Stimulated activated CD8-positive, alpha-beta memory T cell treated with anti-CD3 and anti-CD28 coated beads, Interleukin-4, amount 100 ng/mL, for 24 hours (primary cell): ENCODE data around the gene KERA.

Source experiments
- DNase-seq: peaks from one replicate; pipeline ENCODE4 v3.0.0-alpha.2; 2020; ENCODE audit warnings: low read depth

Gene KERA

GRCh38 chr12:91073426-91073825, 15.6 kb upstream of the KERA start:
- no peak for DNase-seq

DNA sequence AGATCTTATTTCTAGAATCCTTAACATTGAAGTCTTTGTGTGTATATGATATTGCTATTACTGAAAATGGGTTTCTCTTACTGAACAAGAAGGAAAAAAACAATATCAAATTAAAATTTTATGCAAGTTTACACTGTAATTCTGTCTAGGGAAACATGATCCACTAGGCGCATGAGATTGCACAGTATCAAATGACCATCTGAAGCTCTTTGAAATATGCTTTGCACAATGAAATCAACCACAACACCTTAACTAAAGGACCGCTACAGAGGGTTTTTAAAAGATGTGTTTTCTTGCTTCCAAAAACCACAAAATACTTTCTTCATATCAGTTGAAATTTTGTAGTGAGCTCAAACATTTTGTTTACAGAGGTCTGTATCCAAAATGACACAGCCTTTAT, 15.1 kb upstream of the KERA start:
- DNase-seq, result no peak

- DNase-seq, result no peak
Observed at GRCh38 chr12:91070936-91071335, 13.1 kb upstream of the KERA start.

- no peak for DNase-seq
Observed at GRCh38 chr12:91065396-91065795, 7.6 kb upstream of the KERA start.

DNA sequence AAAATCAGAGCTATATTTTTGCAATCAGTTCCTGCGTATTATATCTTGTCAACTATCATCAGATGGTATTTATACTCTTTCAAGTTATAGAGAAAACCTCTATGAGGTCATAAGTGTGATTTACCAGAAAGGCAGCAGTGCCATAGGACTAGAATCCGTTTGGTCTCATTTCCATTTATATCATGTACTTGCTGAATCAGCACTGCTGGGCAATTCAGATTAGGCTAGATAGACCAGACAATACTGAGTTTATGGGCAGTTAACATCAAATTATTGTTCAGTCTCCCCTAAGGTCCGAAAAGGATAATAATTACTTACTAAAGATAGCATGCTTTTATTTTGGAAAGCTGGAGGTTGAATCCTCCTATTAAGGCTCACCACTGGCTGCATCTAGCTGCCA, 6.8 kb upstream of the KERA start:
- DNase-seq, result no peak

GRCh38 chr12:91061091-91061490, 3.3 kb upstream of the KERA start:
- DNase-seq, result no peak

DNA sequence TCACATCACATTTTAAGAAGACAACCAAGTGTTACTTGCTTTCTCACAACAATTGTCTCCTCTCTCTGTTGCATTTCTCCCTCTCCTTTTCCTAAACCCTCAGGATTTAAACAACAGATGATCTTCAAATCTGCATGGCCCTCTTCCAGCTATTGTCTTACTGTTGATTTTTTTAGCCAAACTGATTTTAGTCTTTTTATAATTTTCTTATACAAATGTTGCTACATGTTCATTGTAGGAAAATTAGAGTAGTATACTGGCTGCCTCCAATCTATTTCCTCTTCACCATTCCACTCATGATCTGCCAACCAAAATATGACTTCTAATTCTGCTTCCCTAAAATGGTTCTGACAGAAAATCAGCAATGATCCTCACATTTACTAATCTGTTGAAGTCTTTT, 1.4 kb upstream of the KERA start:
- no peak for DNase-seq

- no peak for DNase-seq
Observed at GRCh38 chr12:91058786-91059185, 962 bp upstream of the KERA start.

DNA sequence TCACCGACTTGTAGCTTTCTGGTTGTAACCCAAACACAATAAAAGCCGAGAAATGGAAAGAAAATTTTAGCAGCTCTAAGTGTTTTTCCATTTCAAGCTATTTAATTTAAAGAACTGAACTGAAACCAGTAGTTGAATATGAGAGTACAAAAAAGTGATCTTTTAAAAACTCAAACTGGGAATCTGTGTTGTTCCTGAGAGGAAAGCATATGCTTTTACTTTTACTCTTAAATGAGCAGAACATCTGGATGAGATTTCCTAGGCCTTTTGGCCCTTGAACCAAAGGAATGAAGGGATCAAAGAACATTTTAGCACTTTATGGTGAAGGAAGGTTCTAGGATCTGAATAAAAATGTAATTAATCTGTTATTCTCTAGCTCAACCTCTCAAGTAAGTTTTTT, 1.3 kb downstream of the KERA start:
- DNase-seq, result no peak

- no peak for DNase-seq
Observed at GRCh38 chr12:91055976-91056375, 1.8 kb downstream of the KERA start.

DNA sequence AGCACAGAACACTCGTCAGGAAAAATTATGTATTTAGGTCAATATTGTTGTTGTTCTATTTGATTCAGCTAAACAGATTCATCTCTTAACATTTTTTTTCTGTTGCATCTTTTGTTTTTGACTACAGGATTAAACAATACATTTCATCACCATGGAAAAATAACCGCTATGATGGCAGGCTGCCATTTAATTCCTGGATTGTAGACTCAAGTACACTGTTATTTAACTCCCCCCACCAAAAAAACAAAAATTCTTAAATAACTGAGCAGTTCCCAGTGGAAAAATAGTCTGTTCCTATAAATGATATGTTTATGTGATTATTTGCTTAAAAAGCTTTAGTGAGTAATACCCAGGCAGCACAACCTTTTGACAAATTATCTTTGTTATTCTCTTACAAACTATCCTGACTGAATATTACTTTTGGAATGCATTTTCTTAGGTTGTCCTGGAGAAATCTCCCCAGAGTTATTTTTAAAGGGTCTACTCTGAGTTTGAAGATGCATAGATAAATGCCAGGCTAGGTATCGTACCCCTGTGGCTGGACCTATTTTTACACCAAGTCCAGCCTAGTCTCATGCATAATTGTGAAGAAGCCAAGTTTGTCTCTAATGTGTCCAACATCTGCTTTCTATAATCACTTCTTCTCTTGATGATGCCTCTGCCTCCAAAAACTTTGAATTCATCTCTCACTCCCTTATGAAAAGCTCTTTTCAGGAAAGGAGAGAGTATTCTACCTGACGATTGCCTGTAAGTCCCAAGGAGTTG, 3.7 kb downstream of the KERA start:
- no peak for DNase-seq

DNA sequence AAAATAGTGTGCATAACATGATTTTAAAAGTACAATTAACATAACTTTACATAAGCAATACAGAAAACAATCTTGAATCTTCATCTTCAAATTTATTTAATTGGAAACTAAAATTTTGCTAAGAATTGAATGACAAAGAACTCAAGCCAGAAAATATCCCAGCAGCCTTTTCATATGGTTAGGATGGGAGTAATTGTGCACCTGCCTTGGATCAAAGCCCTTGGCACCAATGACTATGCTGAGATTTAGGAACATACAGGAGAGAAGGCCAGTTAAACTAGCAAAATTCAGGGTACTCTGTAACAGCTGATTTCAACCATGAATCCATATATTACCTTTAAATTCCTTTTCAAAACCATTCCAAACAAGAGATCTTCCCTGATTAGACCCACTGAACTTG, 5.8 kb downstream of the KERA start:
- DNase-seq, result no peak

DNA sequence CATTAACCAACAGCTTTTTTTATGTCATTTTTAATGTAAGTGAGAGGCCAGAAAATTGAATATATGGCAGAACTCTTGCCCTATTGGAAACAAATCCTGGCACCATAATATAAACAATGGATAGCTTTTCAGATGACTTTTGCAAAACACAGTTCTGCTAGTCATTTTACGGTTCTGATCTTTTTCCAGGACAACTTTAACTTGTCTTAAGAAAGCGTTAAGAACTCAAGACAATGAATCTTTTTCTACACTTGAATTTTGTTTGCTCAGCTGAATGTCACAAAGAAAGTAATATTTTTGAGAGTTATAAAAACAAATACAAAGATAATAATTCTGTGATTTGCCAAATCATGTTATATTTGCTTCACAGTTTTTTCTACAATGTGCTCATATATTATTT, 13.2 kb downstream of the KERA start:
- no peak for DNase-seq

- DNase-seq, result no peak
Observed at GRCh38 chr12:91043408-91043807, 14.4 kb downstream of the KERA start.

GRCh38 chr12:91040096-91040755, 17.6 kb downstream of the KERA start:
- DNase-seq, result no peak

- no peak for DNase-seq
Observed at GRCh38 chr12:91037276-91037675, 20.5 kb downstream of the KERA start.

GRCh38 chr12:91033251-91033650, 24.6 kb downstream of the KERA start:
- DNase-seq, result no peak

DNA sequence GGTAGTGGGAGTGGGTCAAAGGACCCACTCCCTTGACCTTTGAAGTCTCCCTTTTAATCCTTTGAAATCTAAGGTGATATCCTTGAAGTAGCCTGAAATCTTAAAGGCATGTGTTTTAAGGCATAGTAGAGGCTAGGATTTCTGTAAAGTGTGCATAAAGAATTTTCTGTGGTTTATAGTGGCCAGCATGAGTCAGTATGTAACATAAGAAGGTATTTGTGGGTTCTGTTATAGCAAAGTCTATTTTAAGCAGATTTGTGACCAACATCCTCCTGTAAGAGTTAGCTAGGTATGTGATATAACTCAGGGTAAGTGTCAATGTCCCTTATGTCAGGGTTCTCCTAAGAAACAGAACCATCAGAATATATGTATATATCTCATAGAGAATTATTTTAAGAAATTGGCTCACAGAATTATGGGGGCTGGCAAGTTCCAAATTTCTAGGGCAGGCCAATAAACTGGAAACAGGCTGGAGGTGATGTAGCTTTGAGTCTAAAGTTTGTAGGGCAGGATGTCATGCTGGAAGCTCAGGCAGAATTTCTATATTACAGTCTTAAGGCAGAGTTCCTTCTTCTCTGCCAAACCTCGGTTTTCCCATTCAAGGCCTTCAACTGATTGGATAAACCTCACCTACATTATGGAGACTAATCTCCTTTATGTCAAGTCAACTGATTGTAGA, 34.4 kb downstream of the KERA start:
- DNase-seq, result no peak

- DNase-seq, result no peak
Observed at GRCh38 chr12:91021076-91021475, 36.7 kb downstream of the KERA start.

DNA sequence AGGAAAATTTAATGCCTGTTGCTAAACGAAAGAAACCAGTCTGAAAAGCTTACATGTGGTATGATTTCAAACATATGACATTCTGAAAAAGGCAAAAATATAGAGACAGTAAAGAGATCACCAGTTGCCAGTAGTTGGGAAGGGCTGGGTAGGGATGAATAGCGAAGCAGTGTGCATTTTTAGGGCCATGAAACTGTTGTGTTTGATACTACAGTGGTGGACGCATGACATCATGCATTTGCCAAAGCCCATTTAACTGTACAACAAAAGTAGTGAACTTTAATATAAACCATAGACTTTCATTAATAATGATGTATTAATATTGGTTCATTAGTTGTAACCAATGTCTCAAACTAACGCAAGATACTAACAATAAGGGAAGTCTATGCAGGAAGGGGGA, 38.4 kb downstream of the KERA start:
- no peak for DNase-seq

DNA sequence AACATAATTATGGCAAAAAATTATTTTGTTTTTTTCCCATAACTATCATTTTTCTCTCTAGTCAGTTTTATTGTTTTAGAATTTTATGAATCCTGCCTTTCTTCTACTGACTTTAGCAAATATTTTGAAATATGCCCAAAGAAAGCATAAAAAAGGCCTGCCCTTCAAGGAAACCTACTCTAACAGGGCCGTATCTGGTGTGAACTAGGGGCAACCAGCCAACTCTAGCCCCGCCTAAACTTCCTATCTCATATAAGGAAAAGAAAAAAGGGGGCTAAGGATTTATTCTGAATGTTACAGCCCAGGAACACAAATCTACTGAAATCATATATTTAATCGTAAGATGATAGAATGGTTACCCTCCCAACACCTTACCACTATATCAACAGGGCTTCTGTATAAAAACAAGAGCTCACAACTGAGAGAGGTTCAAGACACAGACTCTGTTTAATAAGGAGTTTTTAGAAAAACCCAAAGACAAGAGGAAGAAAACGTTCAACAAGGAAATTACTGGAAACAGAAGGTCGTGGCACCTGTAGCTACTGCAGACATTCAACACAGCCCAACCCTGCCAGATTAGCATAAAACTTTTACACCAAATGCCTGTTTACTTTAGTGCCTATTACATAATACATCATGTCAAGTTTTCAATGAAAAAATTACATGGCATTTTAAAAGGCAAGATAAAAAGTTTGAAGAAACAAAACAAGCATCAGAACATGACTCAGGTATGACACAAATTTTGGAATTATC, 40.1 kb downstream of the KERA start:
- DNase-seq, result no peak

- no peak for DNase-seq
Observed at GRCh38 chr12:91017043-91017442, 40.8 kb downstream of the KERA start.
